ENCODE data around the gene MINDY1.

- TF ChIP-seq CTCF (IDR thresholded peaks at IDR 0.05; ENCODE audit: low read depth, low read length, poor library complexity, severe bottlenecking), result no peak
- no peak for TF ChIP-seq EZH2phosphoT487 (IDR thresholded peaks at IDR 0.05; ENCODE audit: borderline replicate concordance, low read length)
These were observed 43.5 kb upstream of the MINDY1 start for GRCh38 chr1:151050051-151050688.

Measured in DOHH2 (cell line).